ENCODE data around the gene FGFBP3. TPM values are rescaled to one million over a fixed set of nuclear protein-coding genes. Genes with fewer than 3 reads are reported as not detected.
A peak's percentile ranks its signal among the peaks of the same experiment; 100 is the strongest.

The FGFBP3 gene
- total RNA-seq, result 0.22 TPM
- long read RNA-seq, partial matches to known transcripts, result 0 of 4 reads
- long read RNA-seq, other reads (novel, unspliced or antisense), result 4 of 4 reads

- intact Hi-C loops (cut with DNase I), result no loop called here
- ATAC-seq (ENCODE audit: poor library complexity) (peak; percentile 48), DNase-seq (no peak)
Observed at GRCh38 chr10:91909117-91909677, at the start of gene FGFBP3. FGFBP3 (minus strand) TSS chr10:91909486; CDS start chr10:91908969, 517 bp downstream.

DNA sequence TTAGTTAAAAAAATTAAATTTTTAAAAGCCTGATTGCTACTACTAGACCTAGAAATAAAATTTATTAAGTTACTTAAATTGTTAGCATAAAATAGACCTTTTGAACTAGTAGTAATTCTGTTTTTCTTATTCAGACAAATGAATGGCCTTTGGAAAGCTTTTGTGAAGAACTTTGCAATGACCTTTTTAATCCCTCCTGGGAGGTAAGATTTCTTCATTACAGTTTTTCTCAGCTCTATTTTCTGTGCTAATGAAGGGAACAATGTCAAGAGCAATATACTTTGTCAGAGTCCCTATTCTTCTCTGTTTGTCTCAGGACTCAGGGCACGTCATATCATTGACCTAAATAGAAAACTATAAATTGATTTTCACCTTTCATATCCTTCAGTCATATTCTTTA is 47.8 kb upstream of the FGFBP3 start:
- DNase-seq (no peak), ATAC-seq (ENCODE audit: poor library complexity) (no peak)
- intact Hi-C loops (cut with DNase I), result no loop called here

DNA sequence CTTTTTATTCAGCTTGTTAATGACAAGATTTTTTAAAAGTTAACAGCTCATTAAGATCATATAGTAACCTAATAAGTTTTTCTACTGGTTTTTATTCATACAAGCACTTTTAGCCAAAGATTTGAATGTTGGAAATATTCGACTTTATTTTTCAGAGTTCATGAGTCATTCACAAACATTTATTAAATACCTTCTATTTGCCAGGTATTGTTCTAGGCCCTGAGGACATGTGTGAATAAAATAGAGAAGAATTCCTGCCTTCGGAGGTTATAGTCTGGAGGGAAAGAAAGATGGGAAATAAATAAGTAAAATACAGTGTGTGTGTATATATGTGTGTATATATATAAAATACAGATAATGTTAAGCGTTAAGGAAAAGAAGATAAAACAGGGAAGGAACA is 45.8 kb upstream of the FGFBP3 start:
- intact Hi-C loops (cut with DNase I), result no loop called here
- DNase-seq (no peak), ATAC-seq (ENCODE audit: poor library complexity) (no peak)

DNA sequence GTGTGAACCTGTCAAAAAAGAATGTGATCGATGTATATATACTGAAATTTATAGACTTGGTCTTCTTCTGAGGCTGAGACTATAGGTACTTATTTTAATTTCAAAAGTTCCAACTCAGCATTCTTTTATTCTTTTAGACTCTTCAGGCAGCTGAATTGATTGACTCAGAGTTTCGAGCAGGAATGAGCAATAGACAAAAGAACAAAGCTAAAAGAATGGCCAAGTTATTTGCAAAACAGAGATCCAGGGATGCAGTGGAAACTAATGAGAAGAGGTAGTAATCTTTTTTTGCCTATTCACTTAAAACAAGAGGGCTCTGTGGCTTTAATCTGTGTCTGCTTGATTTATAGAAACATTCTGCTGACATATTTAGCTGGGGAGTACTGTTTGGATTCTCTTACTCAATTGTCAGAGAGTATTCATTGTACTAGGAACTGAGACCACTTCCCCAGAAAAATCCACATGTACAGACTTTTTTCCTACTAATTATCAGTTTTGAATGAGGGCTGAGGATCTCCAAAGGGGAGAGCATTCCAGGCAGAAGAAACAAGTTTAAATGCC is 44.4 kb upstream of the FGFBP3 start:
- intact Hi-C loops (cut with DNase I), result no loop called here
- ATAC-seq (ENCODE audit: poor library complexity) (no peak), DNase-seq (no peak)

GRCh38 chr10:91944880-91945630 is 35.8 kb upstream of the FGFBP3 start:
- DNase-seq (no peak), ATAC-seq (ENCODE audit: poor library complexity) (no peak)
- intact Hi-C loops (cut with DNase I), result no loop called here

GRCh38 chr10:91941426-91941825 is 32.1 kb upstream of the FGFBP3 start:
- intact Hi-C loops (cut with DNase I), result no loop called here
- ATAC-seq (ENCODE audit: poor library complexity), result no peak
- no peak for DNase-seq

DNA sequence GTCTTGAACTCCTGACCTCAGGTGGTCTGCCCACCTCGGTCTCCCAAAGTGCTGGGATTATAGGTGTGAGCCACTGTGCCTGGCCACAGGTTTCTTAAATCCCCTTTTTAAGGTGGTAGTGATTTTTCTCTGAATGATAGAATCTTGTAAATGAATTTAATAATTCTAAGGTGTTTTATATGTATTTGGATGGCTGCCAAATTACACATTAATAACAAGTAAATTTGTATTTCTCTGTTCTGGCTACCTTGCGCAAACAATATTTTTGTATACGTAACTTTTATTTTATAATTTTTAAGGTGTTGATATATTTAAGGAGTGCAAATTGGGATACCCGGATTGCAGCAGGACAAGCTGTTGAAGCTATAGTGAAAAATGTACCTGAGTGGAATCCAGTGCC is 30.4 kb upstream of the FGFBP3 start:
- ATAC-seq (ENCODE audit: poor library complexity), result no peak
- intact Hi-C loops (cut with DNase I), result no loop called here
- DNase-seq, result no peak

- ATAC-seq (ENCODE audit: poor library complexity) (no peak), DNase-seq (no peak)
- intact Hi-C loops (cut with DNase I), result no loop called here
Observed at GRCh38 chr10:91935886-91936285, 26.6 kb upstream of the FGFBP3 start.

- intact Hi-C loops (cut with DNase I), result no loop called here
- ATAC-seq (ENCODE audit: poor library complexity), result no peak
- no peak for DNase-seq
Observed at GRCh38 chr10:91932737-91933136, 23.5 kb upstream of the FGFBP3 start.

DNA sequence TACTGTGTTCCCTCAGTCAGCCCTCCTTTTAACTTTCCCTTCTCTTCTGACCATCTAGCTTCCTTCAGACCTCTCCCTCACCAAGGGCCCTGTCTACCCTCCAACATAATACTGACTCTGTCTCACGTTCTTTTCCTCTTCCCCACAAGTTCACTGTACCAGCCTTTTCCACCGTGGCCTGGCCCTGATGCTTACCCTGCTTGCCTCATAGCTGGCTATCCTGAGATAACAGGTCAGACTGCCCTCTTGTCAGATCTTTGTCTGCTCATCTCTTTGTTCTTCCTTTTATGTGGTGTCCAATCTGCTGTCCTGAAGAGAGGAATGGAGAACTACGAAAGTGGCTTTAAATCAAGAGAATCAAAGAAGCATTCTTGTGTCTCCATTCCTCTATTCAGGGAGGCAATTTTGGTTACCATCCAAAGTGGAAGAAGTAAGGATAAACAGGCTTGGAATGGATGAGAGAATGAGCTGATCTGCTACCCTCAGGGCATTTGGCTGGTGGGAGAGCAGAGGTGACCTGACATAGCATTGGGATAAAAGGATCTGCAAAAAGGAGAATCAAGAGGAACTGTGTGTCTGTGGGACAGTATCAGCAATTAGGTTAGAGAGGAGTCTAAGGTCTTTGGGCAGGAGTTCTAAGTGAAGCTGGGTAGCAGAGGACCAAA is 22.4 kb upstream of the FGFBP3 start:
- intact Hi-C loops (cut with DNase I), result no loop called here
- DNase-seq, result no peak
- ATAC-seq (ENCODE audit: poor library complexity), result no peak

DNA sequence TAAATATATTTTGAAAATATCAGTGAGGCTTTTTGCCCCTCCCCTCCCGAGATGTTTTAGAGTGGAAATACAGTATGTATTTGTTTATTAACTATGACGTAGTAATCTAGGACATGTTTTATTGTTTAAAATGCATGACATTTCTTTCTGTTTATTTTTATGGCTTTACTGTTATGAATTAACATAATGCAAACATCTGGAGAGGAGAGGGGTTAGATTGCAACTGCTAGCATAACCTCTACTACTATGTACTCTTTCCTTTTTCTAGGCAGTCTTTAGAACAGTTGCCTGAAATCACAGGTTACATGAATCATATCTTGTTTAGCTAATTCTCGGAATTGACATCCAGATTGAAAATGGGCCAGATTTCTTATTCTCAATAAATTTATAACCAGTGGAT is 21.7 kb upstream of the FGFBP3 start:
- intact Hi-C loops (cut with DNase I), result no loop called here
- ATAC-seq (ENCODE audit: poor library complexity), result no peak

DNA sequence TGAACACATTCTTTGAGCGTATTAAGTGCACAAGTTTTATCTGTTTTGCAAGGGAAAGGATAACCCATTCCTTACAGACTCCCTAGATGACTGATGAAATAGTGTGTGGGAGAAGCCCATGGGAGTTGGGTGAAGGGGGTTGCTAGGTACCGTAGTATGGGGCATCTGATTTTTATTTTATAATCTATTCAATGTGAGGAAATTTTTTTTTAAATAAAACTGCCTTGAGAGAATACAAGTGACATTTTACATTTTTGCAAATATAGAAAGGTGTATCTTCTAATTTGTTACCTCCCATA is 15.7 kb upstream of the FGFBP3 start:
- DNase-seq (no peak), ATAC-seq (ENCODE audit: poor library complexity) (no peak)
- intact Hi-C loops (cut with DNase I), result no loop called here

More for the DNA sequence above, 21.7 kb upstream of the FGFBP3 start:
- DNase-seq, result no peak

DNA sequence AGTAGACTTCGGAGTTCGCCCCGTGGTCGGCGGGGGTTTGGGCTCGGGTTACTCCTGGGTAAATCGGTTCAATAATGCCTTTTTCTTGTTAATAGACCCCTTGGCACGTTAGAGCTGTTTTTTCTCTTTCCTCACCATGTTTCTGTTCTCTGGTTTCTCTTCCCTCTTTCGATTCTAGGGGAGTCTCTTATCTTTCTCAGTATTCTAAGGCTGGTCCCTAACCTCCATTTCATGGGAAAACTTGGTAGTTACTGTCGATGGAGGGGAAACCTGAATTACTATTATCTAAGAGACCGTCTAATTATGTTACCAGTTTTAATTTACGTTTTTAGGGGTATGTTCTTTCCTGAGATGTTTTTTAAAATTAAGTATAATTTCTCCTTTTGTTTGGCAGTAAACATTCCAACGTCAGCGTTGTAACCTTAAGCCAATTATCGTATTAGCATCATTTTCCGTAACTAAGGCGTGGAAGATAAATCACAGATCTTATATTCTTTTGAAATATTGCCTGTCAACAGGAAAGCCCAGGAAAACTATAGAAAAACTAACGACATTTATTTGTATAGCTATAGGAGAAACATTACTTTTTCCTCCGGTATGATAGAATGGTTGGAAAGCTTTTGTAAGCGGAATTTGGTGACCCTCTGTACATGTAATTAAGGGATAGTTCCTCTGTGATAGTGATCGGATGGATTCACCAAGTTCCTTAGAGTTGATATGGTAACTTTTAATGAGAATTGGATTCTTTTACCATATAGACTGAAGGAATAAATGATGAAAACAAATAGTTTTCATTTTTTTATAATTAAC is 15.1 kb upstream of the FGFBP3 start:
- no peak for ATAC-seq (ENCODE audit: poor library complexity)
- no peak for DNase-seq
- intact Hi-C loops (cut with DNase I), result no loop called here

DNA sequence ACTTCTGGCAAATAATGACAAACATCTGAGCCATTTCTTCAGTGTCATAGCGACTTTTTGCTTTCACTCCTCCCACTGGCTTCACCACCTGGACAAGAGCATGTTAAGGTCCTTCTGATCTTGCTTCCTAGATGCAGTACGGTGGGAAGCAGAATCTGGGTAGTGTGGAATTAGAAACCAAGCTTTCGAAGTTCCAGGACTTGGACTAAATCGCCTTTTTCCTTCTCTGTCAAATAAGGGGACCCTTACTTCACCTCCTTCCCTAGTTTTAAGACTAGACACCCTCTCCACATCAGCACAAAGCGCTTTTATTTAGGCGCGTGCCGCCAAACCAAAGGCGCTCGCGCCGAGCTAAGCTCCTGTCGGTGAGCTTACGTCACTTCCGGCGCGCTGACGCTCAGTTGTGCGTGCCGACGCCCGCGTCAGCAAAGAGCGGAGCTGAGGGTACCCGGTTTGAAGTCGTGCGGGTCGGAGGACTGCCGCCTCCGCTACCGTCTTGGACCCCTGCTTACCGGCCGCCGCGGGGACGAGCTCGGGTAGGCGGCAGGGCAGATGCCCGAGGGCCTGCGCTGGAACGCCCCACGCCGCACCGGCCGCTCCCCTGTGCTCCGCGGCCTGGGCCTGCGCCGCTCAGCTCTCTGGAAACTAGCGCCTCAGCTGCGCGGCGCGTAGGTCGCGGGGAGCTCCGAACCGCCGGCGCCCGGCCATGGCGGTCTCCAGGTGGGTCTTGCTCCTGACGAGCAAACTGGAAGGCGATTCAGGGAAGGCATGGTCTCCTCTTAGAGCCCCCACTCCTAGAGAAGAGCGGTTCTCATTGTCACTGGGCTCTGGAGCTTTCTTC is 14.3 kb upstream of the FGFBP3 start, which contains the start of gene BTAF1:
BTAF1 (plus strand) TSS at position 400 of the 841 bp plus-strand sequence; CDS start at position 707, 307 bp downstream.
- intact Hi-C loops (cut with DNase I), result no loop called here
- ATAC-seq (ENCODE audit: poor library complexity) (peak; percentile 100), DNase-seq (peak; percentile 98)

DNA sequence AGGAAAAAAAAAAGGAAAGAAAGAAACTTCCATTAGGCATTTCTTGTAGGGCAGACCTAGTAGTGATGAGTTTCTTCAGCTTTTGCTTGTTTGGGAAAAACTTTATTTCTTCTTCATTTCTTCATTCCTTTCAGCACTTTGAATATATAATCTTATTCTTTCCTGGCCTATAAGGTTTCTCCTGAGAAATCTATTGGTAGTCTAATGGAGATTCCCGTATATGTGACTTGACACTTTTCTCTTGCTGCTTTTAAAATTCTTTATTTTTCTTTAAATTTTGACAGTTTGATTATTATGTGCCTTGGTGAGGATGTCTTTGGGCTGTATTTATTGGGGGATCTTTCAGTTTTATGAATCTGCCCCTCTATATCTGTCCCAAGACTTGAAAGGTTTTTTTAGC is 10.4 kb upstream of the FGFBP3 start:
- no peak for DNase-seq
- intact Hi-C loops (cut with DNase I), result no loop called here
- no peak for ATAC-seq (ENCODE audit: poor library complexity)

GRCh38 chr10:91910467-91910866 is 1.2 kb upstream of the FGFBP3 start:
- ATAC-seq (ENCODE audit: poor library complexity), result no peak
- intact Hi-C loops (cut with DNase I), result loop anchor here (5.0 kb wide), 1 partner anchor 153 kb away; no protein-coding TSS in a partner anchor
- no peak for DNase-seq

DNA sequence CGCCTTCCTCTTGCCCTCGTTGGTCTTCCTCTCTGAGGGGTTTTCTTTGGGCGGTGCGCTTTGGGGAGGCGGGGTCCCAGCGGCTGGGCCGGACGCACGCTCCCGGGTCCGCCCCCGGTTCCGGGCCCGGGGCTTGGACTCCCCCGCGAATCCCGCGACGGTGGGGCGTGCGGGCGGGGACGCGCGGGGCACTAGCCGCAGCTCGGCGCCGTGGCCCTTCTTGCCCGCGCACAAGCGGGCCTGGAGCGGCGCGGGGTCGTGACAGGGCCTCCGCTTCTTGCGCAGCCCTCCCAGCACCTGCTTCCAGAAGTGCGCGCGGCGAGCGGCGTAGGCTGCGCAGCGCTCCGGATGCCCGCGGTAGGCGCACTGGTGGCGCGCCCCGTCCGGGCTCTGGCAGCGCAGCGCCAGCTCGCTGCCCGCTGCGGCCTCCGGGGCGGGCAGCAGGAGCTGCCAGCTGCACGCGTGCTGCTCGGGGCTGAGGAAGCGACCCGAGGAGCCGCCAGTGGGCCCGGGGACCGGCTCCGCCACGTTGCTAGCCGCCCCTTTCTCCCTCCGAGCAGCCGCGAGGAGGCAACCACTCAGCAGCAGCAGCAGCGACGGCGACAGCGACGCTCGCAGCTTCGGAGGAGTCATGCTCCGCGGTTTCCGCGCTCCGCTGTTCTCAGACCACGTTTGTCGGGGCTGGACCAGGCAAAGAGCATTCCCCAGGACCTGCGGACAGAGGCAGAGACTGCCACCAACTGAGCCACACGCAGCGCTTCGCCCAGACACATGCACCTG is 759 bp downstream of the FGFBP3 start:
- peak; percentile 84 for DNase-seq
- intact Hi-C loops (cut with DNase I), result no loop called here
- peak; percentile 97 for ATAC-seq (ENCODE audit: poor library complexity)
